ENCODE results near the gene PCDH12. TPM values are rescaled to one million over a fixed set of nuclear protein-coding genes. Genes with fewer than 3 reads are reported as not detected.
A peak's percentile ranks its signal among the peaks of the same experiment; 100 is the strongest.

PCDH12 gene
- total and polyA plus RNA-seq, 9 donors, result 13.0 to 19.9 (median 18.7) TPM

GRCh38 chr5:141914199-141914743 lies 43.7 kb downstream of the PCDH12 start:
- 7% methylated on average over 39 of the region's 40 CpGs for WGBS (ENCODE audit: insufficient coverage)
- Histone ChIP-seq H3K27ac (ENCODE audit: low read length) (no peak overlapping the region), H3K4me1 (ENCODE audit: control insufficient read depth, insufficient read depth, low read length) (peaks cover 10% of the 10 kb centered on the region), H3K9me3 (replicated peaks; ENCODE audit: control insufficient read depth, low read depth, low read length) (no peaks in the 10 kb centered on the region), H3K4me3 (ENCODE audit: low read length) (peak overlapping the region; percentile 28), H3K27me3 (ENCODE audit: control insufficient read depth, insufficient read depth, low read length) (peaks cover 5% of the 10 kb centered on the region), H3K36me3 (ENCODE audit: control insufficient read depth, insufficient read depth, low read length) (no peaks in the 10 kb centered on the region)
- DNase-seq, result peak; percentile 51

DNA sequence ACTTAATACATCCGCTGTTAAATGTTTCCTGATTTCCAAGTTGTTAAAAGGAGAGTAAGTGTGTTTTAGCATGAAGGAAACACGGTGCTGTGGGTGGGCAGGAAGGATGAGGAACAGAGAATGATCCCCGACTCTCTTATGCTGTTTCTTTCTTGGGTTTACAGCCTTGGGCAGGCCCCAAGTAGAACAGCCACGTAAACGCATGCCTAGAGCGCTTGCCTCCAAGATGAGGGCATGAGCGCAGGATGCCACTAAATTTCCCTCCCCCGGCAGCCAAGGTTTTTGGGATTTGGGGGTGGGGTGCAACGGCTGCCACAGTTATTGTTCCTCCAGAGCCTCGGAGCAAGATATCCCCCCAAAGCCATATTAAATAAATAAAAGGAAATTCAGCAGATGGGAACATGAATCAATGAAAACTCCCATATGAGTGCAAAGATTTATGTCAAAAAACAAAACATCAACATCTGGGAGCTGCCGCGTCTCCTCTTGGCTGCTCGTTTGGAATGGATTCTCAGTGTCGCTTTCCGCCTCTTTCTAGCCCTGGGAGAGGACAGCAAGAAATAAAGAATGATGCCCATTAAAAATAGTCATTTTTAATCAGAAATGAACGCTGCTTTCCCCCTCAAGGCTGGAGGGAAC lies 44.3 kb downstream of the PCDH12 start:
- no CpG with 5 or more reads among the region's 16 CpGs for WGBS (ENCODE audit: insufficient coverage)

DNA sequence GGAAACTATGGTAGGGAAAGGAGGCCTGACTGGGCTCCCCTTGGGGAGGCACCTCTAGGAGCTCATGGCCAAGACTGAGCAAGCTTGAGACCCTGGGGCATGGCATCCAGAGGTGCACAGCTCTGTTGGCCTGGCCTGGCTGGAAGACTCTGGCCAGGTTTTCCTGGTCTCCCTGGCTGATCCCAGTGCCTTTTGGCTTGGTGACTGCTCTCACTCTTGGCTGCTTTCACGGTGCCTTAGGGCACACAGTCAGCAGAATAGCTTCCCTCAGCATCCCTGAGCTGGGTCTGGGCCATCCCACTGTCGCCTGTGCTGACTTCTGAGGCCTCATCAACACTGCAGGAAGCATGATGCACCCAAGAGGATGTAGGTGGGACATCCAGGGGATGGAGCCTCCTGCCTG lies 47.7 kb downstream of the PCDH12 start:
- Histone ChIP-seq H3K27ac (ENCODE audit: low read length) (no peak overlapping the region), H3K27me3 (ENCODE audit: control insufficient read depth, insufficient read depth, low read length) (peaks cover 5% of the 10 kb centered on the region), H3K4me3 (ENCODE audit: low read length) (no peak overlapping the region), H3K4me1 (ENCODE audit: control insufficient read depth, insufficient read depth, low read length) (peaks cover 10% of the 10 kb centered on the region), H3K9me3 (replicated peaks; ENCODE audit: control insufficient read depth, low read depth, low read length) (peaks cover 3% of the 10 kb centered on the region), H3K36me3 (ENCODE audit: control insufficient read depth, insufficient read depth, low read length) (no peaks in the 10 kb centered on the region)
- 42% methylated on average over 2 of the region's 2 CpGs for WGBS (ENCODE audit: insufficient coverage)
- no peak for DNase-seq

More for the DNA sequence above, 44.3 kb downstream of the PCDH12 start:
- Histone ChIP-seq H3K36me3 (ENCODE audit: control insufficient read depth, insufficient read depth, low read length) (no peaks in the 10 kb centered on the region), H3K4me3 (ENCODE audit: low read length) (peak overlapping the region; percentile 28), H3K9me3 (replicated peaks; ENCODE audit: control insufficient read depth, low read depth, low read length) (no peaks in the 10 kb centered on the region), H3K27me3 (ENCODE audit: control insufficient read depth, insufficient read depth, low read length) (peaks cover 5% of the 10 kb centered on the region), H3K4me1 (ENCODE audit: control insufficient read depth, insufficient read depth, low read length) (peaks cover 10% of the 10 kb centered on the region), H3K27ac (ENCODE audit: low read length) (no peak overlapping the region)
- peak; percentile 33 for DNase-seq

GRCh38 chr5:141909212-141909611 lies 48.8 kb downstream of the PCDH12 start:
- Histone ChIP-seq H3K4me3 (ENCODE audit: low read length) (no peak overlapping the region), H3K36me3 (ENCODE audit: control insufficient read depth, insufficient read depth, low read length) (no peaks in the 10 kb centered on the region), H3K27me3 (ENCODE audit: control insufficient read depth, insufficient read depth, low read length) (peaks cover 5% of the 10 kb centered on the region), H3K4me1 (ENCODE audit: control insufficient read depth, insufficient read depth, low read length) (peaks cover 10% of the 10 kb centered on the region), H3K27ac (ENCODE audit: low read length) (no peak overlapping the region), H3K9me3 (replicated peaks; ENCODE audit: control insufficient read depth, low read depth, low read length) (peaks cover 3% of the 10 kb centered on the region)
- no peak for DNase-seq
- 100% methylated on average over 1 of the region's 4 CpGs for WGBS (ENCODE audit: insufficient coverage)

GRCh38 chr5:141908796-141909195 lies 49.2 kb downstream of the PCDH12 start:
- H3K27me3 ChIP-seq (ENCODE audit: control insufficient read depth, insufficient read depth, low read length), result peaks cover 5% of the 10 kb centered on the region
- H3K36me3 ChIP-seq (ENCODE audit: control insufficient read depth, insufficient read depth, low read length), result no peaks in the 10 kb centered on the region
- peaks cover 3% of the 10 kb centered on the region for H3K9me3 ChIP-seq (replicated peaks; ENCODE audit: control insufficient read depth, low read depth, low read length)
- DNase-seq, result no peak
- H3K27ac ChIP-seq (ENCODE audit: low read length), result no peak overlapping the region
- peaks cover 6% of the 10 kb centered on the region for H3K4me1 ChIP-seq (ENCODE audit: control insufficient read depth, insufficient read depth, low read length)
- no CpG with 5 or more reads among the region's 2 CpGs for WGBS (ENCODE audit: insufficient coverage)
- no peak overlapping the region for H3K4me3 ChIP-seq (ENCODE audit: low read length)

GRCh38 chr5:141906972-141907371 lies 51.0 kb downstream of the PCDH12 start:
- Histone ChIP-seq H3K4me1 (ENCODE audit: control insufficient read depth, insufficient read depth, low read length) (no peaks in the 10 kb centered on the region), H3K4me3 (ENCODE audit: low read length) (no peak overlapping the region), H3K36me3 (ENCODE audit: control insufficient read depth, insufficient read depth, low read length) (no peaks in the 10 kb centered on the region), H3K27ac (ENCODE audit: low read length) (no peak overlapping the region), H3K27me3 (ENCODE audit: control insufficient read depth, insufficient read depth, low read length) (peaks cover 2% of the 10 kb centered on the region), H3K9me3 (replicated peaks; ENCODE audit: control insufficient read depth, low read depth, low read length) (peaks cover 3% of the 10 kb centered on the region)
- WGBS (ENCODE audit: insufficient coverage), result no CpG with 5 or more reads among the region's 1 CpG
- no peak for DNase-seq

- Histone ChIP-seq H3K27me3 (ENCODE audit: control insufficient read depth, insufficient read depth, low read length) (peaks cover 2% of the 10 kb centered on the region), H3K9me3 (replicated peaks; ENCODE audit: control insufficient read depth, low read depth, low read length) (peaks cover 3% of the 10 kb centered on the region), H3K4me1 (ENCODE audit: control insufficient read depth, insufficient read depth, low read length) (no peaks in the 10 kb centered on the region), H3K36me3 (ENCODE audit: control insufficient read depth, insufficient read depth, low read length) (no peaks in the 10 kb centered on the region), H3K27ac (ENCODE audit: low read length) (no peak overlapping the region), H3K4me3 (ENCODE audit: low read length) (no peak overlapping the region)
- no peak for DNase-seq
- WGBS (ENCODE audit: insufficient coverage), result no CpG with 5 or more reads among the region's 1 CpG
These were observed 51.5 kb downstream of the PCDH12 start for GRCh38 chr5:141906517-141906916.

GRCh38 chr5:141904551-141904950 lies 53.5 kb downstream of the PCDH12 start:
- 60% methylated on average over 3 of the region's 5 CpGs for WGBS (ENCODE audit: insufficient coverage)
- no peak overlapping the region for H3K4me3 ChIP-seq (ENCODE audit: low read length)
- DNase-seq, result no peak
- H3K27ac ChIP-seq (ENCODE audit: low read length), result no peak overlapping the region
- peaks cover 3% of the 10 kb centered on the region for H3K9me3 ChIP-seq (replicated peaks; ENCODE audit: control insufficient read depth, low read depth, low read length)
- H3K4me1 ChIP-seq (ENCODE audit: control insufficient read depth, insufficient read depth, low read length), result no peaks in the 10 kb centered on the region
- no peaks in the 10 kb centered on the region for H3K36me3 ChIP-seq (ENCODE audit: control insufficient read depth, insufficient read depth, low read length)
- H3K27me3 ChIP-seq (ENCODE audit: control insufficient read depth, insufficient read depth, low read length), result peaks cover 2% of the 10 kb centered on the region

DNA sequence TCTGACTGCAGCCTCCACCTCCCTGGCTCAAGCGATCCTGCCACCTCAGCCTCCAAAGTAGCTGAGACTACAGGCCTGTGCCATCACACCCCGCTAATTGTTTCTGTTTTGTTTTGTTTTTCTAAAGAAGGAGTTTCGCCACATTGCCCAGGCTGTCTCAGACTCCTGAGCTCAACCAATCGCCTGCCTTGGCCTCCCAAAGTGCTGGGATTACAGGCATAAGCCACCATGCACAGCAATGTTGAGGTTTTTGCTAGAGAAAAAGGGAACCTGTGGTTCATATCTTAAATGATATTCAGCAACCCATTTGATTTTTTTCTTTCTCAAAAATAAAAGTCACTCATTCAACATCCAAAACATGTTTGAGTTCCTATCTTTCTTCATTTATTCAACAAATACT lies 54.7 kb downstream of the PCDH12 start:
- Histone ChIP-seq H3K4me1 (ENCODE audit: control insufficient read depth, insufficient read depth, low read length) (no peaks in the 10 kb centered on the region), H3K9me3 (replicated peaks; ENCODE audit: control insufficient read depth, low read depth, low read length) (peaks cover 3% of the 10 kb centered on the region), H3K36me3 (ENCODE audit: control insufficient read depth, insufficient read depth, low read length) (no peaks in the 10 kb centered on the region), H3K27me3 (ENCODE audit: control insufficient read depth, insufficient read depth, low read length) (peaks cover 2% of the 10 kb centered on the region), H3K27ac (ENCODE audit: low read length) (no peak overlapping the region), H3K4me3 (ENCODE audit: low read length) (no peak overlapping the region)
- no peak for DNase-seq
- WGBS (ENCODE audit: insufficient coverage), result 55% methylated on average over 2 of the region's 4 CpGs

GRCh38 chr5:141902015-141902814 lies 55.8 kb downstream of the PCDH12 start:
- no peaks in the 10 kb centered on the region for H3K4me1 ChIP-seq (ENCODE audit: control insufficient read depth, insufficient read depth, low read length)
- 64% methylated on average over 3 of the region's 5 CpGs for WGBS (ENCODE audit: insufficient coverage)
- H3K27ac ChIP-seq (ENCODE audit: low read length), result no peak overlapping the region
- no peaks in the 10 kb centered on the region for H3K36me3 ChIP-seq (ENCODE audit: control insufficient read depth, insufficient read depth, low read length)
- no peak overlapping the region for H3K4me3 ChIP-seq (ENCODE audit: low read length)
- peaks cover 2% of the 10 kb centered on the region for H3K27me3 ChIP-seq (ENCODE audit: control insufficient read depth, insufficient read depth, low read length)
- DNase-seq, result no peak
- H3K9me3 ChIP-seq (replicated peaks; ENCODE audit: control insufficient read depth, low read depth, low read length), result peaks cover 3% of the 10 kb centered on the region
